Testis (tissue), 2 donors: Measurements from ENCODE around the gene CD177.

Experiments used
- CTCF ChIP-seq, 3 experiments: fragments of 450-650 bp in 2 of 3; fragments of 200-600 bp in 1 of 3; sonication (generic) in 1 of 3; IDR thresholded peaks; one replicate each; pipeline ENCODE4 v1.5.1; 2016 to 2019; ENCODE audit warnings: antibody characterized with exemption in 3 of 3, mild to moderate bottlenecking in 2 of 3, moderate library complexity in 1 of 3
- POLR2A ChIP-seq: fragments of 450-650 bp; IDR thresholded peaks from one replicate; pipeline ENCODE4 v1.6.1; 2017; ENCODE audit warnings: antibody characterized with exemption, mild to moderate bottlenecking, moderate library complexity

GRCh38 chr19:43330726-43331434, 22.6 kb upstream of the CD177 start:
- TF ChIP-seq CTCF (IDR thresholded peaks at IDR 0.05) (no peak), POLR2A (no peak)
